ENCODE data around the gene NLRP14.

NLRP14 gene

GRCh38 chr11:7032692-7033091, 12.4 kb downstream of the NLRP14 start:
- Mint-ChIP-seq H3K4me1 (peaks cover 13% of the 10 kb centered on the region), H3K27ac (peak overlapping the region; percentile 86 to 92 (median 91)), H3K36me3 (ENCODE audit: low read depth) (no peaks in the 10 kb centered on the region), H3K9me3 (no peaks in the 10 kb centered on the region), H3K4me3 (no peak overlapping the region), H3K27me3 (ENCODE audit: low read depth) (peaks cover 4% of the 10 kb centered on the region)
- no peak for TF ChIP-seq CTCF (IDR thresholded peaks at IDR 0.05; ENCODE audit: unreplicated experiment in 3 of 3)

GRCh38 chr11:7034019-7034418, 13.7 kb downstream of the NLRP14 start:
- Mint-ChIP-seq H3K4me1 (peaks cover 13% of the 10 kb centered on the region), H3K27ac (peak overlapping the region in 1 of 3 experiments; percentile 30), H3K27me3 (ENCODE audit: low read depth) (peaks cover 4% of the 10 kb centered on the region), H3K9me3 (no peaks in the 10 kb centered on the region), H3K36me3 (ENCODE audit: low read depth) (no peaks in the 10 kb centered on the region), H3K4me3 (no peak overlapping the region)
- no peak for TF ChIP-seq CTCF (IDR thresholded peaks at IDR 0.05; ENCODE audit: unreplicated experiment in 3 of 3)

- Mint-ChIP-seq H3K27me3 (ENCODE audit: low read depth) (no peaks in the 10 kb centered on the region), H3K4me1 (no peaks in the 10 kb centered on the region), H3K4me3 (no peak overlapping the region), H3K27ac (no peak overlapping the region), H3K36me3 (ENCODE audit: low read depth) (no peaks in the 10 kb centered on the region), H3K9me3 (no peaks in the 10 kb centered on the region)
- TF ChIP-seq CTCF (IDR thresholded peaks at IDR 0.05; ENCODE audit: unreplicated experiment in 3 of 3) = no peak
Observed at GRCh38 chr11:7046474-7047175, 26.3 kb downstream of the NLRP14 start.

- Mint-ChIP-seq H3K27ac (no peak overlapping the region), H3K36me3 (ENCODE audit: low read depth) (no peaks in the 10 kb centered on the region), H3K4me1 (no peaks in the 10 kb centered on the region), H3K27me3 (ENCODE audit: low read depth) (no peaks in the 10 kb centered on the region), H3K4me3 (no peak overlapping the region), H3K9me3 (no peaks in the 10 kb centered on the region)
- TF ChIP-seq CTCF (IDR thresholded peaks at IDR 0.05; ENCODE audit: unreplicated experiment in 3 of 3) = no peak
Observed at GRCh38 chr11:7050191-7050590, 29.9 kb downstream of the NLRP14 start.

GRCh38 chr11:7056828-7057513, 36.7 kb downstream of the NLRP14 start:
- TF ChIP-seq CTCF (IDR thresholded peaks at IDR 0.05; ENCODE audit: unreplicated experiment in 3 of 3) = no peak
- H3K27me3 Mint-ChIP-seq (ENCODE audit: low read depth) = no peaks in the 10 kb centered on the region
- H3K9me3 Mint-ChIP-seq = no peaks in the 10 kb centered on the region
- no peaks in the 10 kb centered on the region for H3K36me3 Mint-ChIP-seq (ENCODE audit: low read depth)
- no peak overlapping the region for H3K4me3 Mint-ChIP-seq
- no peaks in the 10 kb centered on the region for H3K4me1 Mint-ChIP-seq
- no peak overlapping the region for H3K27ac Mint-ChIP-seq

- Mint-ChIP-seq H3K4me3 (no peak overlapping the region), H3K36me3 (ENCODE audit: low read depth) (no peaks in the 10 kb centered on the region), H3K4me1 (no peaks in the 10 kb centered on the region), H3K27ac (no peak overlapping the region), H3K27me3 (ENCODE audit: low read depth) (no peaks in the 10 kb centered on the region), H3K9me3 (no peaks in the 10 kb centered on the region)
- TF ChIP-seq CTCF (IDR thresholded peaks at IDR 0.05; ENCODE audit: unreplicated experiment in 3 of 3) = no peak
Observed at GRCh38 chr11:7057641-7058040, 37.4 kb downstream of the NLRP14 start.
